Transverse colon (tissue), 3 donors: ENCODE data around the gene SMCO2.

Experiments
- POLR2A ChIP-seq: fragments of 450-650 bp; IDR thresholded peaks from one replicate; pipeline ENCODE4 v1.6.1; 2016; ENCODE audit warnings: antibody characterized with exemption, mild to moderate bottlenecking, moderate library complexity
- TF ChIP-seq, protein P1 (sequence below), 5 experiments: fragments of 200-600 bp in 3 of 5; fragments of 450-650 bp in 2 of 5; sonication (generic) in 3 of 5; IDR thresholded peaks; 1 replicate in 2 of 5; 2 replicates in 3 of 5; pipeline ENCODE4 v1.5.1; 2016 to 2017; ENCODE audit warnings: antibody characterized with exemption in 5 of 5, inconsistent platforms in 3 of 5, mild to moderate bottlenecking in 2 of 5, moderate library complexity in 1 of 5

GRCh38 chr12:27541031-27541719 lies 94.6 kb downstream of the SMCO2 start:
- TF ChIP-seq, protein P1, sequence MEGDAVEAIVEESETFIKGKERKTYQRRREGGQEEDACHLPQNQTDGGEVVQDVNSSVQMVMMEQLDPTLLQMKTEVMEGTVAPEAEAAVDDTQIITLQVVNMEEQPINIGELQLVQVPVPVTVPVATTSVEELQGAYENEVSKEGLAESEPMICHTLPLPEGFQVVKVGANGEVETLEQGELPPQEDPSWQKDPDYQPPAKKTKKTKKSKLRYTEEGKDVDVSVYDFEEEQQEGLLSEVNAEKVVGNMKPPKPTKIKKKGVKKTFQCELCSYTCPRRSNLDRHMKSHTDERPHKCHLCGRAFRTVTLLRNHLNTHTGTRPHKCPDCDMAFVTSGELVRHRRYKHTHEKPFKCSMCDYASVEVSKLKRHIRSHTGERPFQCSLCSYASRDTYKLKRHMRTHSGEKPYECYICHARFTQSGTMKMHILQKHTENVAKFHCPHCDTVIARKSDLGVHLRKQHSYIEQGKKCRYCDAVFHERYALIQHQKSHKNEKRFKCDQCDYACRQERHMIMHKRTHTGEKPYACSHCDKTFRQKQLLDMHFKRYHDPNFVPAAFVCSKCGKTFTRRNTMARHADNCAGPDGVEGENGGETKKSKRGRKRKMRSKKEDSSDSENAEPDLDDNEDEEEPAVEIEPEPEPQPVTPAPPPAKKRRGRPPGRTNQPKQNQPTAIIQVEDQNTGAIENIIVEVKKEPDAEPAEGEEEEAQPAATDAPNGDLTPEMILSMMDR (IDR thresholded peaks at IDR 0.05), result no peak
- TF ChIP-seq POLR2A, result no peak
